Fibroblast of pulmonary artery (primary cell): Measurements from ENCODE around the gene CRYBG1.

Experiments
- DNase-seq: peaks from one replicate; pipeline ENCODE4 v3.0.0-alpha.2; 2010; ENCODE audit warnings: low read depth
- H3K4me3 ChIP-seq: replicated peaks from 2 replicates; pipeline ENCODE4 v1.5.1; 2011; ENCODE audit warnings: low read depth, mild to moderate bottlenecking, control low read depth, low read length, moderate library complexity
- TF ChIP-seq, protein P1 (sequence below): IDR thresholded peaks from 2 replicates; pipeline ENCODE4 v1.5.1; 2011; ENCODE audit warnings: mild to moderate bottlenecking, control low read depth, low read length, inconsistent platforms; ENCODE audit errors: missing control alignments

The CRYBG1 gene

DNA sequence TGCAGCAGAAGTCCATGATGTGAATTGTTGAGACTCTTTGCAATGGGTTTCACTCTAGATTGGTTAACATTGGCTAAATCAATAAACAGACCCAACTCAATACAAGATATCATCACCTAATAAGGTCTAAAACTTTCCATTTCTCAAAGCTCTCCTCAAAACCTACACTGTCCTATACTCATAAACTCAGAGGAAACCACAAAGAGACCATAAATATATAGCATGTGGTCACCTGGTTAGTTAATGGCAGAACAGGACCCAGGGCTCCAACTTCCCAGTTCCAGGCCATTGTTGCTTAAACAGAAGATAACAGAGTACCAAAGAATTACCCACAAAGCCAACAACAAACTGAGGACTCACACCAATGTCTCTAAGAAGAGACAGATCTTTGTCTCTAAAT is 256.8 kb downstream of the CRYBG1 start:
- TF ChIP-seq, protein P1, sequence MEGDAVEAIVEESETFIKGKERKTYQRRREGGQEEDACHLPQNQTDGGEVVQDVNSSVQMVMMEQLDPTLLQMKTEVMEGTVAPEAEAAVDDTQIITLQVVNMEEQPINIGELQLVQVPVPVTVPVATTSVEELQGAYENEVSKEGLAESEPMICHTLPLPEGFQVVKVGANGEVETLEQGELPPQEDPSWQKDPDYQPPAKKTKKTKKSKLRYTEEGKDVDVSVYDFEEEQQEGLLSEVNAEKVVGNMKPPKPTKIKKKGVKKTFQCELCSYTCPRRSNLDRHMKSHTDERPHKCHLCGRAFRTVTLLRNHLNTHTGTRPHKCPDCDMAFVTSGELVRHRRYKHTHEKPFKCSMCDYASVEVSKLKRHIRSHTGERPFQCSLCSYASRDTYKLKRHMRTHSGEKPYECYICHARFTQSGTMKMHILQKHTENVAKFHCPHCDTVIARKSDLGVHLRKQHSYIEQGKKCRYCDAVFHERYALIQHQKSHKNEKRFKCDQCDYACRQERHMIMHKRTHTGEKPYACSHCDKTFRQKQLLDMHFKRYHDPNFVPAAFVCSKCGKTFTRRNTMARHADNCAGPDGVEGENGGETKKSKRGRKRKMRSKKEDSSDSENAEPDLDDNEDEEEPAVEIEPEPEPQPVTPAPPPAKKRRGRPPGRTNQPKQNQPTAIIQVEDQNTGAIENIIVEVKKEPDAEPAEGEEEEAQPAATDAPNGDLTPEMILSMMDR, result no peak
- no peak overlapping the region for H3K4me3 ChIP-seq
- no peak for DNase-seq

DNA sequence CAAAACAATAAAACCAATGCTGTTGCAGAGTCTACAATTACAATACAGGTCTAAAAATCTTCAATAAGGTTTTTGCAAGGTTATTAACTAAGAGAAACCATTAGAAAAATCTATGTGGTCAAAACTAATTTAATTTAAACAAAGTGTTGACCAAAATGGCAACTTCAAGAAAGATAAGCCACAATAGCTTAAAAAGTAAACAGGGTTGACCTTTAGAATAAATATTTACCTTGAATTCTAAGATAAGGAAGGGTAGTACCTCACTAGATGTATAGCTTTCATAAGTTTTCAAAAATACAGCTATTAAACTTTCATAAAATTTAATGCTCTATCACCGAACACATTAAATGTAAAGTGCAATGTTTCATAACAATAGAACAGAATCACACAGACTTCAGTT is 257.3 kb downstream of the CRYBG1 start:
- H3K4me3 ChIP-seq, result no peak overlapping the region
- TF ChIP-seq, protein P1, result no peak
- no peak for DNase-seq

DNA sequence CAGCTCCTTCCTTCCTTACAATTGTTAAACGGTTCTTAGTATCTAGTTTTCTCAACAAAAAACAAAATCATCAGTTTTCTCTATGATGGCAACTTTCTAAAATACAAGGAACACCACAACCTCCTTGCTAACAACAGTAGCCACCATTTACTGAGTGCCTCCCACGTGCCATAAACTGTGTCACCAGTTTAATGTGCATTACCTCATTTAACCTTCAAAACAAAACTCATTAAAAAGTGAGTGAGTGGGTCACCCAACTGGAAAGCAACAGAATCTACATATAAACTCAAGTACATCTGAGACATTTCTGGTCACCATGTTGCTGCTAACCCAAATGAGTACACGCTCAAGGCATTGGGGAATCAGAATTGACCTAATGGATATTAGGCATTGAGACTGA is 257.8 kb downstream of the CRYBG1 start:
- no peak for DNase-seq
- no peak overlapping the region for H3K4me3 ChIP-seq
- TF ChIP-seq, protein P1, result no peak

DNA sequence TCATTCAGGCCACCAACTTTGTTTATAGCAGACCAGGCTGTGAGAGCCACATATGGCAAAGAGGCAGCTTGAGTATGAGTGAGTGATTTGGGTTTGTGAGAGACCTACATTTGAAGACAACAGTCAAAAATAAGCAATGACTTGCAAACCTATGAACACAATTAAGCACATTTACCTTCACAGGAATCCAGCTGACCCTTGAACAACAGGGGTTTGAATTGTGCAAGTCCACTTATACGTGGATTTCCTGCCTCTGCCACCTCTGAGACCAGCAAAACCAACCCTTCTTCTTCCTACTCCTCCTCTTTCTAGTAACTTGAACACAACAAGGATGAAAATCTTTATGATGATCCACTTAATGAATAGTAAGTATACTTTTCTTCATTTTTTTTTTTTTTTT is 258.7 kb downstream of the CRYBG1 start:
- no peak for DNase-seq
- TF ChIP-seq, protein P1, result no peak
- no peak overlapping the region for H3K4me3 ChIP-seq

DNA sequence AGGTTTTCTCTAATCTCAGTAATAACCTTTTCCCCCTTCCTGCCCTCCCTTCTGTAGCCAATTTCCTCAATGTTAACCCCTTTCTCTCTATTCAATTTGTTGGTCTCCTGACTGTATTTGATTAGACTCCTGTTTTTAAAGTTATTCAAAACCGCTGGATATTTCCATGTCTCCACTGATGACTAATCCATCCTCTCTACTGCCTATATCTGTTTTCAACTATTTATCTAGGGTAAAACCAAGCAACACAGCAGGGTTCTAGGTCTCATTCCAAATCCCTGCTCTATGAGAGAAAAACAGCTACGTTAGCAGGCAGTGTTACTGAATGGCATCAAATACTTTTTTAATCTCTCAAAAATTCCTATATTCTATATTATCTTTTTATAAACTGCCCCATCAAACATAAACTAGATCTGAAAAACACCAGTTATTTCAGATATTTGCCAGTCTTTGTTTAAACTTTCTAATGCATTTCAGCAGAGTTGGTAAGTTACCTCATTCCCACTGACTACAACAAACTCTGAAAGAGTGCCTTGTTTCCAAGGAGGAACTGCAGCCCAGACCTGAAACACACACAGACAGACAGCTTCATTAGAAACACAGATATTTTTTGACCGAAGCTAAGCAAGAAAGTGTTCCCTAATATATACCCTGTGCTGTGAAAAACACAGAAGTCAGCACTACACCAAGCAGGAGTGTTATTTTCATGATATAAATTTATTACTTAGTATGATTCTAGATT is 260.6 kb downstream of the CRYBG1 start:
- DNase-seq, result peak; percentile 5
- TF ChIP-seq, protein P1, result no peak
- no peak overlapping the region for H3K4me3 ChIP-seq
